Trophoblast cell (in vitro differentiated cells and primary cell): Measurements from ENCODE around the gene PDPK1.
A peak's percentile ranks its signal among the peaks of the same experiment; 100 is the strongest.

Experiments used
- DNase-seq, 2 donors: peaks; one replicate each; pipeline ENCODE4 v3.0.0-alpha.2; 2016
- H2AFZ ChIP-seq: 2 replicates; pipeline ENCODE4 v1.6.1; 2013; ENCODE audit warnings: low read length, moderate library complexity, mild to moderate bottlenecking; ENCODE audit not compliant: insufficient read depth, poor library complexity
- H2AK5ac ChIP-seq: 2 replicates; pipeline ENCODE4 v1.6.1; 2013; ENCODE audit warnings: mild to moderate bottlenecking, low read length
- H2BK120ac ChIP-seq: 2 replicates; pipeline ENCODE4 v1.6.1; 2013; ENCODE audit warnings: low read length, mild to moderate bottlenecking, moderate library complexity; ENCODE audit not compliant: insufficient read depth, poor library complexity
- H2BK12ac ChIP-seq: 2 replicates; pipeline ENCODE4 v1.6.1; 2013; ENCODE audit warnings: mild to moderate bottlenecking, low read length, moderate library complexity
- H2BK5ac ChIP-seq: 2 replicates; pipeline ENCODE4 v1.6.1; 2013; ENCODE audit warnings: low read length, low read depth, moderate library complexity, mild to moderate bottlenecking; ENCODE audit not compliant: poor library complexity
- H3K14ac ChIP-seq: 2 replicates; pipeline ENCODE4 v1.6.1; 2013; ENCODE audit warnings: mild to moderate bottlenecking, low read length
- H3K18ac ChIP-seq: 2 replicates; pipeline ENCODE4 v1.6.1; 2013; ENCODE audit warnings: mild to moderate bottlenecking, low read length
- H3K23ac ChIP-seq: 2 replicates; pipeline ENCODE4 v1.6.1; 2013; ENCODE audit warnings: low read length
- H3K27ac ChIP-seq: 2 replicates; pipeline ENCODE4 v1.5.1; 2013; ENCODE audit warnings: low read depth, mild to moderate bottlenecking, inconsistent platforms, low read length, moderate library complexity
- H3K27me3 ChIP-seq: 2 replicates; pipeline ENCODE4 v1.6.1; 2013; ENCODE audit warnings: inconsistent platforms, mild to moderate bottlenecking, low read length, moderate library complexity; ENCODE audit not compliant: insufficient read depth
- H3K36me3 ChIP-seq, 2 experiments: 1 replicate in 1 of 2; 2 replicates in 1 of 2; pipeline ENCODE4 v1.6.1; 2013; ENCODE audit warnings: low read length in 2 of 2, mild to moderate bottlenecking in 2 of 2, moderate library complexity in 1 of 2; ENCODE audit not compliant: insufficient read depth in 2 of 2, control insufficient read depth in 1 of 2
- H3K4ac ChIP-seq: 2 replicates; pipeline ENCODE4 v1.6.1; 2013; ENCODE audit warnings: low read depth, mild to moderate bottlenecking, low read length, moderate library complexity
- H3K4me1 ChIP-seq, 2 experiments: 1 replicate in 1 of 2; 2 replicates in 1 of 2; pipeline ENCODE4 v1.6.1; 2013; ENCODE audit warnings: low read length in 2 of 2, mild to moderate bottlenecking in 2 of 2, moderate library complexity in 1 of 2; ENCODE audit not compliant: insufficient read depth in 2 of 2, control insufficient read depth in 1 of 2
- H3K4me2 ChIP-seq: 2 replicates; pipeline ENCODE4 v1.6.1; 2013; ENCODE audit warnings: inconsistent platforms, mild to moderate bottlenecking, low read length, moderate library complexity
- H3K4me3 ChIP-seq: 2 replicates; pipeline ENCODE4 v1.5.1; 2013; ENCODE audit warnings: mild to moderate bottlenecking, low read depth, low read length, inconsistent platforms
- H3K79me1 ChIP-seq: one replicate; pipeline ENCODE4 v1.6.1; 2013; ENCODE audit warnings: low read length
- H3K79me2 ChIP-seq: 2 replicates; pipeline ENCODE4 v1.6.1; 2013; ENCODE audit warnings: low read length, mild to moderate bottlenecking; ENCODE audit not compliant: control insufficient read depth, insufficient read depth, poor library complexity
- H3K9ac ChIP-seq: 2 replicates; pipeline ENCODE4 v1.6.1; 2013; ENCODE audit warnings: mild to moderate bottlenecking, low read length
- H3K9me3 ChIP-seq: 2 replicates; pipeline ENCODE4 v1.6.1; 2013; ENCODE audit warnings: low read depth, mild to moderate bottlenecking, control low read depth, inconsistent platforms, low read length; ENCODE audit not compliant: insufficient read depth
- H4K12ac ChIP-seq: 2 replicates; pipeline ENCODE4 v1.6.1; 2013; ENCODE audit warnings: low read depth, mild to moderate bottlenecking, low read length, moderate library complexity
- H4K8ac ChIP-seq: 2 replicates; pipeline ENCODE4 v1.6.1; 2013; ENCODE audit warnings: low read depth, mild to moderate bottlenecking, low read length, moderate library complexity
- H4K91ac ChIP-seq: one replicate; pipeline ENCODE4 v1.6.1; 2013; ENCODE audit warnings: low read depth, mild to moderate bottlenecking, low read length, moderate library complexity
- WGBS: extraction: QIAGEN DNeasy Blood & Tissue Kit; methylation state at CpG from one replicate; pipeline ENCODE4 v1.1.7; 2013; ENCODE audit warnings: missing lambda C conversion rate; ENCODE audit not compliant: insufficient read length, insufficient coverage; ENCODE audit errors: extremely low coverage; 5-methylcytosine and 5-hydroxymethylcytosine counted together

Gene PDPK1

DNA sequence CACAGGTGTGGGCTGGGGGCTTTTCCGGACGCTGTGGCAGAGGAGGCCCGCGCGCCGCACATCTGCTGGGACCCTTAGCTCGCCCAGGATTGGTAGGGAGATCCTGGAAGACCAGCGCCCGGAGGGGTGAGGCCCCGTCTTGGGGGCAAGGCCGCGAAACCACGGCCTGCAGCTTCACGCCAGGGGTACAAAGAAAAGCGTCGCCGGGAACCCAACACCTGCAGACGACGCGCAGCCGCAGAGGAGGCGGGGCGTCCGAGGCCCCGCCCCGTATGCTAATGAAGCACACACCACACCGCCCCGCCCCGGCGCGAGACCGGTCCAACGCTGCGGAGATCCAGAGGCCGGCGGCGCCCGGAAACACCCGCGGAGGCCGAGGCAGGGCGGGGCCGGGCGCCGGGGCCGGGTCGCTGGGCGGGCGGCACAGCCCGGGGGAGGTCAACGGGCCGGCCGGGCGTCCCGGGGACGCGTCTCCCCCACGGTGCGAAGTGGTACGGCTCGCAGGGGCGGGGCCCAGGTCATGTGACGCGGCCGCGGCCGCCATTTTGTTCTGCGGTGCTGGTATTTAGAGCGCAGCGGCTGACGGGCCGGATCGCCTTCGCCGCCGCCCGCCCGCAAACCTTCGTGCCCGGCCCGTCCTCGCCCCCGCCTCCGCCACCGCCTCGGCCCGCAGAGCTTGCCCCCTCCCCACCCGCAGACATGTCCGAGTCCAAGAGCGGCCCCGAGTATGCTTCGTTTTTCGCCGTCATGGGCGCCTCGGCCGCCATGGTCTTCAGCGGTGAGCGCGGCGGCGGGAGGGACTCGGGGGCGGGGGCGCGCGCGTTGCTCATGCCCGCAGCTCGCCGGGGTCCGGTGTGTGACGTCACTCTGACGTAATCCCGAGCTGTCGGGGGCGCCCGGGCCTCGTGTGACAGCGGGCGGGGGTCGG is 24.2 kb upstream of the PDPK1 start, which contains the start of gene ATP6V0C:
TSS of gene ATP6V0C (plus strand) at position 548 of the 928 bp plus-strand sequence. CDS start at position 700, 152 bp downstream.
- Histone ChIP-seq H2AFZ (peak within 1 kb of the TSS; percentile 35), H3K79me1 (peaks cover 13% of the 10 kb centered on the region), H3K18ac (peak within 1 kb of the TSS; percentile 92), H3K27ac (peak within 1 kb of the TSS; percentile 91), H3K23ac (no peak within 1 kb of the TSS), H2BK5ac (peak within 1 kb of the TSS; percentile 93), H3K4me3 (peak within 1 kb of the TSS; percentile 99), H4K91ac (peak within 1 kb of the TSS; percentile 99), H2AK5ac (peak within 1 kb of the TSS; percentile 86), H3K9ac (peak within 1 kb of the TSS; percentile 92), H3K79me2 (peaks cover 43% of the 10 kb centered on the region), H4K8ac (peak within 1 kb of the TSS; percentile 90), H2BK120ac (peak within 1 kb of the TSS; percentile 92), H3K27me3 (no peaks in the 10 kb centered on the region), H2BK12ac (no peak within 1 kb of the TSS), H4K12ac (peak within 1 kb of the TSS; percentile 65), H3K4ac (peak within 1 kb of the TSS; percentile 98), H3K14ac (peak within 1 kb of the TSS; percentile 95), H3K9me3 (peaks cover 3% of the 10 kb centered on the region), H3K4me1 (peaks cover 21 to 34% of the 10 kb centered on the region in 2 experiments), H3K36me3 (peaks cover 10 to 13% of the 10 kb centered on the region in 2 experiments), H3K4me2 (peak within 1 kb of the TSS; percentile 89)
- DNase-seq, result peak; percentile 86 to 94
- WGBS, result no CpG with 5 or more reads among the region's 122 CpGs

DNA sequence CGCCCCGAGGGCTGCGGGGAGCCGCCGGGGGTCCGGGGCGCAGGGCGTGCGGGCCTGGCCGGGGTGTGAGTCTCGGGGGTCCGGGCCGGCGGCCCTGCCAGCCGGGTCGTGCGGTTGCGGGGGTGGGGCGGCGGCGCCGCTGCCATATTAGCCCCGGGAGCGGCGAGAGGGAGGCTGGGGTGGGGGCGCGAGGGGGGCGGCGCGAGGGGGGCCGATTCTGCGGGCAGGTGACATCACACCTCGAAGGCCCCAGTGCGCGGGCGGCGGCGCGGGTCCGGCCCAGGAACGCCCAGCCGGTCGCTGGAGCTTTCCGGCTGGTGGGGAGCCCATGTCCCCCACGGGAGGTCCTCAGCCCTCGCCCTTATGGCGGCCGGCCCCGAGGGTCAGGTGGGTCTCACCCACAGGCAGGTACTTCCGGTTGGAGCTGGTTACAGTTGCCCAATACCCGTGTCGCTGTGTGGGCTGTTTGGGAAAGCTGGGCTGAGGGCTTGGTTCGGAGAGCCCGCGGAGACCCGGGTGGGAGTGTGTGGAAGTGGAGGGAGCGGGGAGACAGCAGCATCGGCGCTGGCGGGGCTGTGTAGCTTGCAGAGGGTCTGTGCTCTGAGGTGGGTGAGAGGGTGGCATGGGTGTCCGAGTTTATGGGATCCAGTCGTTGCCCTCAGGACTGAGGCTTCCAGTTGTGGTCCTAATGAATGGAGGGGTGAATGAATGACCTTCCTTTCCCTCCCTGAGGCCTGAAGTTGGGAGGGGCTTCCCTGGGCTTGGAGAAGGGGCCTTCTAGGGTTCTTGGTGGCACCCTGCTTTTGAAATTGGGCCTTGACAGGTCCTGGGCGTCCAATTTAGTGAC is 23.3 kb upstream of the PDPK1 start:
- no CpG with 5 or more reads among the region's 63 CpGs for WGBS
- no peak overlapping the region for H2AFZ ChIP-seq
- H3K23ac ChIP-seq, result no peak overlapping the region
- H3K4me3 ChIP-seq, result peak overlapping the region; percentile 99
- H3K4me1 ChIP-seq, result peaks cover 30 to 42% of the 10 kb centered on the region in 2 experiments
- H3K4ac ChIP-seq, result peak overlapping the region; percentile 98
- peaks cover 18 to 20% of the 10 kb centered on the region in 2 experiments for H3K36me3 ChIP-seq
- peaks cover 43% of the 10 kb centered on the region for H3K79me2 ChIP-seq
- H2BK12ac ChIP-seq, result no peak overlapping the region
- peak overlapping the region; percentile 81 for H2BK5ac ChIP-seq
- H3K9me3 ChIP-seq, result peaks cover 3% of the 10 kb centered on the region
- H2AK5ac ChIP-seq, result peak overlapping the region; percentile 76
- DNase-seq, result peak; percentile 50 to 71
- H3K14ac ChIP-seq, result peak overlapping the region; percentile 95
- peak overlapping the region; percentile 91 for H3K27ac ChIP-seq
- H3K79me1 ChIP-seq, result peaks cover 13% of the 10 kb centered on the region
- peak overlapping the region; percentile 92 for H3K9ac ChIP-seq
- H4K8ac ChIP-seq, result peak overlapping the region; percentile 90
- peak overlapping the region; percentile 98 for H4K91ac ChIP-seq
- peak overlapping the region; percentile 65 for H4K12ac ChIP-seq
- H2BK120ac ChIP-seq, result peak overlapping the region; percentile 77
- peak overlapping the region; percentile 74 for H3K4me2 ChIP-seq
- H3K18ac ChIP-seq, result peak overlapping the region; percentile 92
- no peaks in the 10 kb centered on the region for H3K27me3 ChIP-seq

DNA sequence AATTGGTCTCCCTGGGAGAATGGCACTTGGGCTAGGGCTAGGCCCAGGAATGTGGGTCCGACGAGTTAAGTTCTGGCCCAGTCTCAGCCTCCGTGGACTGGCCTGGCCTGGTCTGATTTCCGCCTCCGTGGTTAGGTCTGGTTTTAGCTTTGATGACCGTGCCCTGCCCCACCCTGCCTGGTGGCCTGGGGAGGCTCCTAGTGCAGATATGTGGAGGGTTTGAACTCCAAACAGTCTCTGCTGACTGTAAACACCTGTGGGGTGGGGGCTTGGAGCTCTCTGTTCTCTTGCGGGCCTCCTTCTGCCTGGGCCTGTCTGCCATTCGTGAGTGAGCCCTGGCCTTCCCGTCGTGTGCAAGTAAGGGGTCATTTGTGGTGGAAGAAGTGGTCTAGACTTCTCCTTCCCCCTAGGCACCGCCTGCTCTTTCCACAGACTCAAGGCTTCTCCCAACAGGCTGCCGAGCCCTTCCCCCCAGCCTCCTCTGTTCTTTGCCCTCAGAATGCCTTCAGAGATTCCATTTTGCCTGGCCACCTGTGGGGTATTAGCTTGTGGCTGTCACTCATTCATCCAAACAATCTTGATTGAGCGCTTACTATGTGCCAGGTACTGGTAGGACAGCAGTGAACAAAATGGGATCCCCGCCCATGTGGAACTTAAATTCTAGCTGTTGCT is 22.5 kb upstream of the PDPK1 start:
- no peak overlapping the region for H2BK120ac ChIP-seq
- no CpG with 5 or more reads among the region's 14 CpGs for WGBS
- H2BK12ac ChIP-seq, result no peak overlapping the region
- H3K27me3 ChIP-seq, result no peaks in the 10 kb centered on the region
- peak overlapping the region; percentile 98 for H3K4ac ChIP-seq
- H3K9ac ChIP-seq, result peak overlapping the region; percentile 92
- H2AK5ac ChIP-seq, result peak overlapping the region; percentile 35
- H3K18ac ChIP-seq, result peak overlapping the region; percentile 2
- peak overlapping the region; percentile 83 for H3K14ac ChIP-seq
- H2AFZ ChIP-seq, result no peak overlapping the region
- H4K91ac ChIP-seq, result peak overlapping the region; percentile 98
- H3K36me3 ChIP-seq, result peaks cover 19 to 22% of the 10 kb centered on the region in 2 experiments
- peaks cover 31 to 43% of the 10 kb centered on the region in 2 experiments for H3K4me1 ChIP-seq
- H3K4me2 ChIP-seq, result peak overlapping the region; percentile 74
- peak in 1 of 2 donors; percentile 60 for DNase-seq
- peak overlapping the region; percentile 51 for H3K27ac ChIP-seq
- peak overlapping the region; percentile 99 for H3K4me3 ChIP-seq
- peaks cover 14% of the 10 kb centered on the region for H3K79me1 ChIP-seq
- no peak overlapping the region for H4K8ac ChIP-seq
- H3K9me3 ChIP-seq, result peaks cover 2% of the 10 kb centered on the region
- no peak overlapping the region for H3K23ac ChIP-seq
- H2BK5ac ChIP-seq, result peak overlapping the region; percentile 45
- H3K79me2 ChIP-seq, result peaks cover 43% of the 10 kb centered on the region
- H4K12ac ChIP-seq, result peak overlapping the region; percentile 20
